ENCODE measurements around the gene IMPG2. TPM values are rescaled to one million over a fixed set of nuclear protein-coding genes. Genes with fewer than 3 reads are reported as not detected.

Gene IMPG2
- total RNA-seq, 6 experiments from 2014 or later, result 0.05 to 0.12 (median 0.09) TPM

GRCh38 chr3:101243285-101244211, 76.8 kb downstream of the IMPG2 start:
- DNase-seq (no peak), ATAC-seq (no peak)
- no peak for TF ChIP-seq CTCF (IDR thresholded peaks at IDR 0.05)
- TF ChIP-seq POLR2A (IDR thresholded peaks at IDR 0.05), result no peak
- no peaks in the 10 kb centered on the region for H3K36me3 ChIP-seq
- H3K4me1 ChIP-seq, result no peaks in the 10 kb centered on the region
- no peaks in the 10 kb centered on the region for H3K9me3 ChIP-seq
- H3K27me3 ChIP-seq, result no peaks in the 10 kb centered on the region
- no peak overlapping the region for H3K27ac ChIP-seq
- H3K4me3 ChIP-seq, result no peak overlapping the region
- intact Hi-C loops (cut with DNase I), result no loop called here
- 89% methylated on average over 4 of the region's 4 CpGs for WGBS (ENCODE audit: insufficient coverage, low coverage, low lambda C conversion rate, missing lambda C conversion rate)

- no peaks in the 10 kb centered on the region for H3K27me3 ChIP-seq
- no peak overlapping the region for H3K27ac ChIP-seq
- H3K4me3 ChIP-seq, result no peak overlapping the region
- DNase-seq (no peak), ATAC-seq (no peak)
- no peaks in the 10 kb centered on the region for H3K36me3 ChIP-seq
- WGBS (ENCODE audit: insufficient coverage, low coverage, low lambda C conversion rate, missing lambda C conversion rate), result 91% methylated on average over 1 of the region's 1 CpG
- TF ChIP-seq CTCF (IDR thresholded peaks at IDR 0.05), result no peak
- TF ChIP-seq POLR2A (IDR thresholded peaks at IDR 0.05), result no peak
- no peaks in the 10 kb centered on the region for H3K4me1 ChIP-seq
- H3K9me3 ChIP-seq, result no peaks in the 10 kb centered on the region
- intact Hi-C loops (cut with DNase I), result no loop called here
Observed at GRCh38 chr3:101240719-101241399, 79.5 kb downstream of the IMPG2 start.

GRCh38 chr3:101235048-101235447, 85.3 kb downstream of the IMPG2 start:
- no peak overlapping the region for H3K4me3 ChIP-seq
- 80% methylated on average over 3 of the region's 3 CpGs for WGBS (ENCODE audit: insufficient coverage, low coverage, low lambda C conversion rate, missing lambda C conversion rate)
- intact Hi-C loops (cut with DNase I), result no loop called here
- H3K36me3 ChIP-seq, result no peaks in the 10 kb centered on the region
- H3K9me3 ChIP-seq, result no peaks in the 10 kb centered on the region
- DNase-seq, result no peak
- H3K27me3 ChIP-seq, result no peaks in the 10 kb centered on the region
- ATAC-seq, result no peak
- H3K4me1 ChIP-seq, result no peaks in the 10 kb centered on the region
- no peak for TF ChIP-seq POLR2A (IDR thresholded peaks at IDR 0.05)
- TF ChIP-seq CTCF (IDR thresholded peaks at IDR 0.05), result no peak
- no peak overlapping the region for H3K27ac ChIP-seq

GRCh38 chr3:101230618-101231017, 89.8 kb downstream of the IMPG2 start:
- ATAC-seq, result no peak
- Histone ChIP-seq H3K4me1 (no peaks in the 10 kb centered on the region), H3K36me3 (no peaks in the 10 kb centered on the region), H3K27me3 (no peaks in the 10 kb centered on the region), H3K27ac (no peak overlapping the region), H3K9me3 (no peaks in the 10 kb centered on the region), H3K4me3 (no peak overlapping the region)
- DNase-seq, result no peak
- intact Hi-C loops (cut with DNase I), result no loop called here
- TF ChIP-seq CTCF (IDR thresholded peaks at IDR 0.05) (no peak), POLR2A (IDR thresholded peaks at IDR 0.05) (no peak)

Data from right lobe of liver (tissue), 6 donors.